RWPE1 (cell line): ENCODE measurements around the gene POU6F2.
A peak's percentile ranks its signal among the peaks of the same experiment; 100 is the strongest.
"Not testable (repeated sequence)": the region's sequence is repeated elsewhere in the genome, so short reads cannot be mapped to it uniquely, and the experiment has no call there.

Experiments used
- CTCF ChIA-PET: fragments of 350-600 bp; sonication (Branson Sonifier 250); formaldehyde crosslinking; extraction: SDS; loops from one replicate; lab custom pipeline; 2021; lab: Yijun Ruan, JAX
- POLR2A ChIA-PET: fragments of 400-600 bp; formaldehyde crosslinking; extraction: SDS; loops from one replicate; lab custom pipeline; 2020; ENCODE audit warnings: antibody characterized with exemption; ENCODE audit not compliant: low non-redundant PET; lab: Yijun Ruan, JAX
- DNase-seq: peaks from one replicate; pipeline ENCODE4 v3.0.0; 2012; ENCODE audit warnings: low spot score
- H3K27ac ChIP-seq: fragments of 450-650 bp; 2 replicates; pipeline ENCODE4 v1.5.1; 2017
- CTCF ChIP-seq: fragments of 450-650 bp; conservative IDR thresholded peaks from 2 replicates; pipeline ENCODE4 v1.5.1; 2017; ENCODE audit warnings: low read depth, mild to moderate bottlenecking

POU6F2 gene

GRCh38 chr7:39005461-39005860, 27.8 kb downstream of the POU6F2 start:
- ChIA-PET POLR2A (no interaction called here), CTCF (no interaction called here)
- TF ChIP-seq CTCF = no peak
- H3K27ac ChIP-seq = no peak overlapping the region
- no peak for DNase-seq

GRCh38 chr7:39013049-39013939, 35.6 kb downstream of the POU6F2 start:
- DNase-seq, POLR2A ChIA-PET: not testable (repeated sequence)
- peak overlapping the region; percentile 83 for H3K27ac ChIP-seq
- CTCF ChIA-PET = interaction anchor here (0.6 kb wide), 1 partner anchor 9 kb away, joined by 3 read pairs; no protein-coding TSS in a partner anchor

GRCh38 chr7:39016609-39017008, 38.9 kb downstream of the POU6F2 start:
- ChIA-PET POLR2A (no interaction called here), CTCF (interaction anchor here (0.7 kb wide), 1 partner anchor 42 kb away, joined by 3 read pairs; no protein-coding TSS in a partner anchor)
- no peak overlapping the region for H3K27ac ChIP-seq
- no peak for DNase-seq
- no peak for TF ChIP-seq CTCF

GRCh38 chr7:39017369-39017915, 39.7 kb downstream of the POU6F2 start:
- CTCF ChIA-PET = interaction anchor here (0.6 kb wide), 1 partner anchor 32 kb away, joined by 7 read pairs; no protein-coding TSS in a partner anchor
- no peak overlapping the region for H3K27ac ChIP-seq
- DNase-seq = no peak
- POLR2A ChIA-PET = no interaction called here
- TF ChIP-seq CTCF = no peak

GRCh38 chr7:39022796-39023195, 45.1 kb downstream of the POU6F2 start:
- ChIA-PET CTCF (interaction anchor here (0.8 kb wide), 1 partner anchor 31 kb away, joined by 4 read pairs; no protein-coding TSS in a partner anchor), POLR2A (no interaction called here)
- no peak overlapping the region for H3K27ac ChIP-seq
- DNase-seq = no peak
- no peak for TF ChIP-seq CTCF

GRCh38 chr7:39027491-39027890, 49.8 kb downstream of the POU6F2 start:
- no peak overlapping the region for H3K27ac ChIP-seq
- DNase-seq = no peak
- ChIA-PET POLR2A (no interaction called here), CTCF (no interaction called here)
- no peak for TF ChIP-seq CTCF
